Pancreas (tissue), 10 donors: Measurements from ENCODE around the gene PPARA. TPM values are rescaled to one million over a fixed set of nuclear protein-coding genes. Genes with fewer than 3 reads are reported as not detected.

Experiments used
- ATAC-seq, 4 donors: fragments of 200-7000 bp; cut with Tn5 transposase; one replicate each; pipeline versions ENCODE4 v1.8.0 to v1.9.1; 2020; ENCODE audit warnings: mild to moderate bottlenecking in 4 of 4, moderate library complexity in 4 of 4
- DNase-seq, 6 donors: peaks; one replicate each; pipeline ENCODE4 v3.0.0-alpha.2; 2020
- FAIRE-seq: peaks from 2 replicates; lab custom pipeline; 2012; peaks lifted over from hg19 to GRCh38; lab: Jason Lieb, UNC
- H3K27ac ChIP-seq, 4 donors: fragments of 200-600 bp; sonication (generic); 1 replicate in 3 of 4; 2 replicates in 1 of 4; pipeline versions ENCODE4 v1.5.0 to v1.8.0; 2020
- H3K27me3 ChIP-seq, 4 donors: fragments of 200-600 bp; one replicate each; pipeline ENCODE4 v1.8.0; 2021
- H3K36me3 ChIP-seq, 3 donors: fragments of 200-600 bp; sonication (generic) in 1 of 3; one replicate each; pipeline versions ENCODE4 v1.5.0 to v1.8.0; 2020 to 2021
- H3K4me1 ChIP-seq, 3 donors: fragments of 200-600 bp; one replicate each; pipeline ENCODE4 v1.8.0; 2021
- H3K4me3 ChIP-seq, 4 donors: fragments of 200-600 bp; sonication (generic) in 2 of 4; one replicate each; pipeline versions ENCODE4 v1.5.0 to v1.8.0; 2020 to 2021
- H3K9me3 ChIP-seq, 4 donors: fragments of 200-600 bp; one replicate each; pipeline ENCODE4 v1.8.0; 2021
- WGBS, 2 donors: extraction: QIAGEN DNeasy Blood & Tissue Kit; methylation state at CpG; one replicate each; pipeline ENCODE4 v1.1.7; 2013; 5-methylcytosine and 5-hydroxymethylcytosine counted together
- intact Hi-C, 3 donors: fragments of 100-400 bp; cut with DNase I; formaldehyde crosslinking; loops; one replicate each; pipeline versions ENCODE4 v1.11.1 to v1.14.2; 2022
- polyA plus RNA-seq, 2 donors: library from polyadenylated mRNA; stranded (reverse); fragments of 200-250 nt; gene quantifications; one replicate each; pipeline ENCODE4 v1.2.3, GENCODE V29; 2013
- total RNA-seq, 6 donors: library from RNA; stranded (reverse); fragmentation: NEBNext Ultra II Directional in 4 of 6; extraction: Animal tissue kit (Norgen Biotek cat#: 25700) in 4 of 6; gene quantifications; one replicate each; pipeline versions ENCODE4 v1.2.1 to v1.2.4, GENCODE V29; 2021 to 2023
- TF ChIP-seq, protein P1 (sequence below), 4 donors: fragments of 200-600 bp; sonication (generic) in 3 of 4; IDR thresholded peaks; one replicate each; pipeline versions ENCODE4 v1.5.0 to v1.8.0; 2021; ENCODE audit warnings: antibody characterized with exemption in 4 of 4
- donor health status: healthy with polysubstance abuse.
- donor health status: DM: no; HTN: no; CAD: no; lungs with moderate emphysema.
- donor health status: DM: no; HTN: no; CAD: no.
- donor health status: control.
- donor health status: control.
- donor health status: Bipolar disorder and iron deficiency.
- donor health status: DM: yes; HTN: yes; CAD: no.
- donor health status: DM: no; HTN: no; CAD: no.
- donor health status: DM: no; HTN: no; CAD: no.
- donor health status: DM: yes; HTN: yes; CAD: no.

Gene PPARA
- total and polyA plus RNA-seq, 8 donors = 4.1 to 24.5 (median 14.7) TPM

DNA sequence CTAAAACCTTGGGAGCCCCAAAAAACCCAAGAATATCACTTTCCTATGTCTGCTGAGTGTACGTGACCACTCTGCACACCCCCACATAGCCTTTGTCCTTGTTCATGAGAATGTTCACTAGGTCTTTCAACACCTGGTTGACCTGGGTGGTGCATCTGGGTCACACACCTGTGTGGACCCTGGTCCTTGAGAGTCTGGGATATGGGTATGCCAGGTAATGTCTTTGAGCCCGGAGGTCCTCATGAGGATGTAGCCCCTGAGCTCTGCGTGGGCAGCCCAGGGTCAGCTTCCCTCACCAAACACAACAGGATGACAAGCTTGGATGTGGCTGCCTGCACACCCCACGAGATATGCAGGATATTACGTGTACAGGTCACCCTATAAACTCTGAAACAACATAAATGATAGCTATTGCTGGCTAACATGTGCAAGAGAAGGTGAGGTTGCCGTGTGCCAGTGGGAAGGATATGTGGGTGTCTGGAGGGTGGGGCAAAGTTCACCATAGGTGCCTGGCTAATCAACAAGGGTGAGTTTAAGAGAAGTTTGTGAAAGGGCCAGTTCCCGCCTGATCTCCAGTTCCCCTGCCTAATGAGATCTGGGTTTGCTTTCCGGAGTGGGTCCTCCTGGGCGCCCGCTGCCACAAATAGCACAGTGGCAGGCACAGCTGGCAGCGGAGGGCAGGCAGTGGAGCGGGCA lies 1.4 kb upstream of the PPARA start:
- Histone ChIP-seq H3K27me3 (no peaks in the 10 kb centered on the region), H3K4me1 (peaks cover 0 to 5% (median 3%) of the 10 kb centered on the region in 3 donors), H3K9me3 (no peaks in the 10 kb centered on the region), H3K36me3 (no peaks in the 10 kb centered on the region), H3K4me3 (peak overlapping the region; percentile 52 to 91 (median 81)), H3K27ac (peak overlapping the region; percentile 71 to 97 (median 92))
- DNase-seq (peak in 2 of 6 donors; percentile 22 to 28), FAIRE-seq (no peak), ATAC-seq (no peak)
- 25 to 32% methylated on average over 12 of the region's 12 CpGs for WGBS, 2 donors
- intact Hi-C loops = loop anchor here in 1 of 3 donors (10.0 kb wide), 1 partner anchor 96 kb away; no protein-coding TSS in a partner anchor
- TF ChIP-seq, protein P1, sequence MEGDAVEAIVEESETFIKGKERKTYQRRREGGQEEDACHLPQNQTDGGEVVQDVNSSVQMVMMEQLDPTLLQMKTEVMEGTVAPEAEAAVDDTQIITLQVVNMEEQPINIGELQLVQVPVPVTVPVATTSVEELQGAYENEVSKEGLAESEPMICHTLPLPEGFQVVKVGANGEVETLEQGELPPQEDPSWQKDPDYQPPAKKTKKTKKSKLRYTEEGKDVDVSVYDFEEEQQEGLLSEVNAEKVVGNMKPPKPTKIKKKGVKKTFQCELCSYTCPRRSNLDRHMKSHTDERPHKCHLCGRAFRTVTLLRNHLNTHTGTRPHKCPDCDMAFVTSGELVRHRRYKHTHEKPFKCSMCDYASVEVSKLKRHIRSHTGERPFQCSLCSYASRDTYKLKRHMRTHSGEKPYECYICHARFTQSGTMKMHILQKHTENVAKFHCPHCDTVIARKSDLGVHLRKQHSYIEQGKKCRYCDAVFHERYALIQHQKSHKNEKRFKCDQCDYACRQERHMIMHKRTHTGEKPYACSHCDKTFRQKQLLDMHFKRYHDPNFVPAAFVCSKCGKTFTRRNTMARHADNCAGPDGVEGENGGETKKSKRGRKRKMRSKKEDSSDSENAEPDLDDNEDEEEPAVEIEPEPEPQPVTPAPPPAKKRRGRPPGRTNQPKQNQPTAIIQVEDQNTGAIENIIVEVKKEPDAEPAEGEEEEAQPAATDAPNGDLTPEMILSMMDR (IDR thresholded peaks at IDR 0.05) = no peak

DNA sequence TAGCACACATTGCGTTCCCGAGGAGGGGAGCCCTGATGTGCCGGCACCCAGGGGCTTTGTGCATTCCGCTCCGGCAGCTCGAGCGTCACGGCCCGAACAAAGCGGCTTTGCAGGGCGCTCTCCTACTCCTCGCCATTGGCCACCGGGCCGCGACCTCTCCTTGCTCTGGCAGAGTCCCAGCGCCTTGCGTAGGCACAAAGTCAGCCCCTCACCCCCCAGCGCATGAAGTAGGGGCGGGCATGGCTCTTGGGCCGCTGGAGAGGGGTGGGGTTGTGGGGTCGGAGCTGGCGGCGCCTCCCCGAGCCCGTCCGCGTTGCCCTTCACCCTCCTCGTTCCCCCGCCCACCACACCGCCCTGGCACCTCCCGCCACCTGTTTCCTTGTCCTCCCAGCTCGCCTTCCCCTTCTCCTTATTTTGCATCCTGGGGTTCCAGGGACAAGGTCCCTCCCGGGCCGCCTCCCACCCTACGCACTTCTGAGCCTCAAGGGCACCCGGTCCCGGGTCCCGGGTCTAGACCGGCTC lies 753 bp upstream of the PPARA start:
- intact Hi-C loops = loop anchor here in 1 of 3 donors (10.0 kb wide), 1 partner anchor 95 kb away; no protein-coding TSS in a partner anchor
- 0% methylated on average over 32 to 38 of the region's 39 CpGs for WGBS, 2 donors

GRCh38 chr22:46150655-46151477 lies 540 bp downstream of the PPARA start:
- Histone ChIP-seq H3K36me3 (no peaks in the 10 kb centered on the region), H3K27me3 (no peaks in the 10 kb centered on the region), H3K27ac (peak overlapping the region; percentile 69 to 86 (median 82)), H3K4me3 (peak overlapping the region; percentile 69 to 93 (median 82)), H3K9me3 (no peaks in the 10 kb centered on the region), H3K4me1 (peaks cover 0 to 9% (median 3%) of the 10 kb centered on the region in 3 donors)
- TF ChIP-seq, protein P1 (IDR thresholded peaks at IDR 0.05) = no peak
- intact Hi-C loops = no loop called here
- ATAC-seq = peak; percentile 14 to 35 (median 20)
- WGBS, 2 donors = 0 to 1% methylated on average over 59 to 101 of the region's 101 CpGs
- no peak for FAIRE-seq
- peak in 5 of 6 donors; percentile 37 to 88 (median 61) for DNase-seq

More for the DNA sequence above, 753 bp upstream of the PPARA start:
- TF ChIP-seq, protein P1 (IDR thresholded peaks at IDR 0.05) = no peak
- DNase-seq = peak; percentile 73 to 91 (median 80)
- FAIRE-seq = no peak
- no peaks in the 10 kb centered on the region for H3K36me3 ChIP-seq
- H3K9me3 ChIP-seq = no peaks in the 10 kb centered on the region
- H3K27ac ChIP-seq = peak overlapping the region; percentile 71 to 97 (median 92)
- peak overlapping the region; percentile 52 to 91 (median 81) for H3K4me3 ChIP-seq
- ATAC-seq = peak; percentile 53 to 66 (median 60)
- no peaks in the 10 kb centered on the region for H3K27me3 ChIP-seq
- peaks cover 0 to 5% (median 3%) of the 10 kb centered on the region in 3 donors for H3K4me1 ChIP-seq

GRCh38 chr22:46153930-46154329 lies 3.6 kb downstream of the PPARA start:
- WGBS, 2 donors = 63 to 73% methylated on average over 3 of the region's 3 CpGs
- FAIRE-seq = no peak
- H3K4me1 ChIP-seq = peaks cover 0 to 14% (median 3%) of the 10 kb centered on the region in 3 donors
- intact Hi-C loops = no loop called here
- H3K36me3 ChIP-seq = no peaks in the 10 kb centered on the region
- ATAC-seq = no peak
- no peaks in the 10 kb centered on the region for H3K27me3 ChIP-seq
- TF ChIP-seq, protein P1 (IDR thresholded peaks at IDR 0.05) = no peak
- H3K4me3 ChIP-seq = no peak overlapping the region
- H3K27ac ChIP-seq = no peak overlapping the region
- no peaks in the 10 kb centered on the region for H3K9me3 ChIP-seq
- no peak for DNase-seq
